AG09319 (cell line): ENCODE data around the gene OTUB2.

Experiments used
- DNase-seq: peaks from one replicate; pipeline ENCODE4 v3.0.0-alpha.2; 2010; ENCODE audit warnings: low read depth; ENCODE audit errors: extremely low read depth
- TF ChIP-seq, protein P1 (sequence below): IDR thresholded peaks from 2 replicates; pipeline ENCODE4 v1.5.1; 2011; ENCODE audit warnings: low read depth, mild to moderate bottlenecking, inconsistent platforms, low read length, moderate library complexity

The OTUB2 gene

DNA sequence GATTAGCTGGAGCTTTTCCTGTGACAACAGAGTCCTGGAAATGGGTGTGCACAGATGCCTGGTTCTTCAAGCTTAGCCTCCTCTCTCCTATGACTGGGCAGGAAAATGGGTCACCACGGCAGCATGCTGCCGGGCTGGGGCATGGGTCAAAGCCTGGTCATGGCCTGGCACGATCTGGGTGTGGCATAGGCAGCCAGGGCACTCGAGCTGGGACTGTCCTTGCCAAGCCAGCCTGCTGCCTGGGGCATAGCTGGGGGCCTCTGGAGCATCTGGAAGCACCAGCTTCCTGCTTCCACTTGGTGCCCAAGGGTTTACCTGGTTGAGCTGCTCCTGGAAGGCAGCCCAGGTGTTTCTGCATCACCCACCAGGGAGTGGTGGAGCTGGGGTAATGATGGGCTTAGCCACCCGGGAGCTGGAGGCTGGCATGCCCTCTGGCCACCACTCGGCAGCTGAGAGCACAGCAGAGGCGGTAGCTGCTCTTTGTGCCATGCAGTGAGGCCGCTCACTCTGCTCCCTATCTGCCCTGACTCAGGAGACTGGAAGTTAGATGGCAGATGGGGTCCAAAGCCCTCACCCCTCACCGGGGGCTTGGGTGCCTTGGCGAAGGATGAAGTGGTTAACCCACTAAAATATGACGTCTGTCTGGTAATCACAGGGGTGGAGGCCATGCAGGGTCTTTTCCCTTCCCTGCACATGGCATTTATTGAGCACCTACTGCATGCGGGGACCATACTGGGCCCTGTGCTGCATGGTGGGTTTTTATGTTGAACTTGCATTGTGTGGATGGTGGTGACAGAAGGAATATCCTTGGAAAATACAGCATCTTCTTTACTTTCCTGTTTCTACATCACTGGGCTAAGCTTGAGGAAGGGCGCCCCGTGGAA is 1.7 kb downstream of the OTUB2 start:
- TF ChIP-seq, protein P1, sequence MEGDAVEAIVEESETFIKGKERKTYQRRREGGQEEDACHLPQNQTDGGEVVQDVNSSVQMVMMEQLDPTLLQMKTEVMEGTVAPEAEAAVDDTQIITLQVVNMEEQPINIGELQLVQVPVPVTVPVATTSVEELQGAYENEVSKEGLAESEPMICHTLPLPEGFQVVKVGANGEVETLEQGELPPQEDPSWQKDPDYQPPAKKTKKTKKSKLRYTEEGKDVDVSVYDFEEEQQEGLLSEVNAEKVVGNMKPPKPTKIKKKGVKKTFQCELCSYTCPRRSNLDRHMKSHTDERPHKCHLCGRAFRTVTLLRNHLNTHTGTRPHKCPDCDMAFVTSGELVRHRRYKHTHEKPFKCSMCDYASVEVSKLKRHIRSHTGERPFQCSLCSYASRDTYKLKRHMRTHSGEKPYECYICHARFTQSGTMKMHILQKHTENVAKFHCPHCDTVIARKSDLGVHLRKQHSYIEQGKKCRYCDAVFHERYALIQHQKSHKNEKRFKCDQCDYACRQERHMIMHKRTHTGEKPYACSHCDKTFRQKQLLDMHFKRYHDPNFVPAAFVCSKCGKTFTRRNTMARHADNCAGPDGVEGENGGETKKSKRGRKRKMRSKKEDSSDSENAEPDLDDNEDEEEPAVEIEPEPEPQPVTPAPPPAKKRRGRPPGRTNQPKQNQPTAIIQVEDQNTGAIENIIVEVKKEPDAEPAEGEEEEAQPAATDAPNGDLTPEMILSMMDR = no peak
- no peak for DNase-seq

DNA sequence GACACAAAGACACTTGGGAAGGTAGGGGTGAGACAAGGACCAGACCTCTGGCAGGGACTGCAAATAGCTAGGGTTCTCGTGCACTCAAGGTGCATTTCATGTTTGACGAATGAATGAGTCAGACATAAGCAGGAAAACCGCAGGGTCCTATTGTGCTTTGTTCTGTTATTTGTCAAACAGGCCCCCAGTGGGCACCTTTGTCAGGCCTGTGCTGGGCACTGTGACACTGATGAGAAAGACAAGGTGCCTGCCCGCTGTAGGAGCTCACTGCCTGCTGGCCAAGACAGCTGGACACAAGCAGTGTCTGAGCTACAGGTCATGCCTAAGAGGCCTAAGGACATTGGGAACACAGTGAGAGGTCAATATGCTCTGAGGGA is 2.3 kb downstream of the OTUB2 start:
- no peak for DNase-seq
- TF ChIP-seq, protein P1 = no peak

DNA sequence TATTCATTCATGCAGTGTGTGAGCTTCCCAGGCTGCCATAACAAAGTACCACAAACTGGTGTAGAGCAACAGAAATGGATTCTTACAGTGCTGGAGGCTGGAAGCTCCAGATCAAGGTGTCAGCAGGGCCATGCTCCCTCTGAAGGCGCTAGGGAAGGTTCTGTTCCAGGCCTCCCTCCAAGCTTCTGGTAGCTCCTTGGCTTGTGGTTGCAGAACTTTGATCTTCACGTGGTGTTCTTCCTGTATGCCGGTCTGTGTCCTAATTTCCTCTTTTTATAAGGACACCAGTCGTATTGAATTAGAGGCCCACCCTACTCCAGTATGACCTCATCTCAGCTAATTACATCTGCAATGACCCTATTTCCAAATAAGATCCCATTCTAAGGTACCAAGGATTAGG is 3.1 kb downstream of the OTUB2 start:
- TF ChIP-seq, protein P1 = no peak
- DNase-seq = no peak

DNA sequence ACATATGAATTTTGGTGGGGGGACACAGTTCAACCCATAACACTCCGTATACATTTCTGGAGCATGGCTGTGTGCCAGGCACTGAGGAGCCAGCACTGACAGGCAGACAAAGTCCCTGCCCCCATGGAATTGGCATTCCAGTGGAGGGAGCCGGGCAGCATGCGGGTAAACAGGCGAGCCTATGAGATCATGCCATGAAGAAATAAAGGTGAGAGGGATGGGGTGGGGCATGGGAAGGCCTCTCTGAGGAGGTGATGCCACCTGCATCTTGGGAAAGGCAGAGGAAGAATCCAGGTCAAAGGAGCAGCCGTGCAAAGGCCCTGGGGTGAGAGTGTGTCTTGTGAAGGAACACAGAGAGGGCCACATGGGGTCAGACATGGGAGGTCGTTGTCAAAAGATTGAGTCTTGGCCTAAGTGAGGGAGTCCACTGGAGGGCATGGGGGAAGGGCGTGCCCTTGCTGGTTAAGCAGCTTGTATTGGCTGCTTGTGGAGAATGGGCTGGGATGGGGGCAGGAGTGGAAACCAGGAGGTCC is 3.6 kb downstream of the OTUB2 start:
- no peak for DNase-seq
- TF ChIP-seq, protein P1 = no peak

DNA sequence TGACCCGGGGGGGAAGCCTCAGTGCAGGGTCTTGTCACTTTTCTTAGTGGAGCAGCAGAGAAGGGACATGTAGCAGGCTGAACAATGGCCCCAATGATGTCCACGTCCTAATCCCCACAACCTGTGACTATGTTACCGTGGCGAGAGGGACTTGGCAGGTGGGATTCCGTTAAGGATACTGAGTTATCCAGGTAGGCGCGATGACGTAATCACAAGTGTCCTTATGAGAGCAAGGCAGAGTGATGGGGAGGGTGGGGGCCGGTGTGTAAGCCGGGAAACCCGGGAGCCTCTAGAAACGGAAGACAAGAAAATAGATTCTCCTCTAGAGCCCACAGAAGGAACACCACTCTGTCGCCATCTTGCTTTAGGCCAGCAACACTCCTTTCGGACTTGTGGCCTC is 4.4 kb downstream of the OTUB2 start:
- TF ChIP-seq, protein P1 = no peak
- no peak for DNase-seq

DNA sequence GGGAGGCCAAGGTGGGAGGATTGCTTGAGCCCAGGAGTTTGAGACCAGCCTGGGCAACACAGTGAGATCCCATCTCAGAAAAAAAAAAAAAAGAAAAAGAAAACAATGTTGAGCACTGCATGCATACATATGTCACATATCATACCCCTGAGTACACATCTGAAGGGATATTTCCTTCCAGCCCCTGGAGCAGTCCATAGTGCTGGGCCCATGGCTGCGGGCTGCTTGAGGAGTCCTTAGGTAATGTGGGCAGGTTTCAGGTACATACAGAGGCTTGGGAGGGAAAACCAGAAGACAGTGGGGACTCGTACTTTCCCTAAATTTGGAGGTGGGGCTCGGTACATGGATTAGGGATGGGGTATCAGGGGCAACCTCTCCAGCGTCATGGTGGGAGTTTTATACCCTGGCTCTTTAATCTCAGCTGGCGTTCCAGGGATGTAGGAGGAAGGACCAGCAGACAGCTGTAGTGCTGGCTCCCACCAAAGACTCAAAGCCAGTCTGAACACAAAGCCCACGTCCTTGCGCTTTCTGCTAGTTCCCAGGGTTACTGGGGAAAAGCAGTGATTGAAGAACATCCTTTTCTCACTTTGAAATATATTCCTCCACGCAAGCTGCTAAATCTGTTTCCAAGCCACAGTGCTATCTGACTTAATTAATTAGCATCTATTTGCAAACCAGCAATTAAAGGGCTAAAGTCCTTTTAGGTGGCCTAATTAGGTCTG is 5.2 kb downstream of the OTUB2 start:
- TF ChIP-seq, protein P1 = no peak
- no peak for DNase-seq

DNA sequence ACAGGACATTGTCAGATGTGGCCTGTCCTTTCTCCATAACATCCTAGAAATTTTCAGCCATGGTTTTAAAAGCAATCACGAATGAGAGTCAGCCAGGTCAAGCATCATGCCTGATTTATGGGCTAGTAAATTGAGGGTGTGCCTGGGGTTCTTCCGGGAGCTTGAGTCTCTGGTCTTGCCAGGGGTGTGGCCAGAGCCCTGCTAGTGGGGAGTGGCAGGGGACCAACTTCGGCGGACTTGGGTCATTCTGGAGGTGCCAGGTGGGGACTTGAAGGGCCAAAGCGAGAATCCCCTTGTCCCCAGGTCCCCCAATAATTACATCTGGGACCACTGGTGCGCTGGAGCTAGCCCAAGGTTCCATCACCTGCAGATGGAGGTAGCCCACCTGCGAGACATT is 5.7 kb downstream of the OTUB2 start:
- DNase-seq = no peak
- TF ChIP-seq, protein P1 = no peak
